Measurements from ENCODE around the gene PCCA.

Gene PCCA

GRCh38 chr13:100526318-100527000 is 437.6 kb downstream of the PCCA start:
- no peak for DNase-seq (ENCODE audit: low read depth in 2 of 2)

- DNase-seq (ENCODE audit: low read depth in 2 of 2) = no peak
Observed at GRCh38 chr13:100527644-100528043, 438.8 kb downstream of the PCCA start.

GRCh38 chr13:100528353-100528752 is 439.5 kb downstream of the PCCA start:
- DNase-seq (ENCODE audit: low read depth in 2 of 2) = no peak

GRCh38 chr13:100528820-100529219 is 439.9 kb downstream of the PCCA start:
- no peak for DNase-seq (ENCODE audit: low read depth in 2 of 2)

GRCh38 chr13:100529666-100530377 is 440.9 kb downstream of the PCCA start:
- DNase-seq (ENCODE audit: low read depth in 2 of 2) = no peak

GRCh38 chr13:100530671-100531213 is 441.8 kb downstream of the PCCA start:
- no peak for DNase-seq (ENCODE audit: low read depth in 2 of 2)

GRCh38 chr13:100532090-100532766 is 443.3 kb downstream of the PCCA start:
- no peak for DNase-seq (ENCODE audit: low read depth in 2 of 2)

- DNase-seq (ENCODE audit: low read depth in 2 of 2) = no peak
Observed at GRCh38 chr13:100532836-100533435, 444.0 kb downstream of the PCCA start.

GRCh38 chr13:100533588-100534041 is 444.7 kb downstream of the PCCA start:
- DNase-seq (ENCODE audit: low read depth in 2 of 2) = no peak

- no peak for DNase-seq (ENCODE audit: low read depth in 2 of 2)
Observed at GRCh38 chr13:100534147-100534843, 445.4 kb downstream of the PCCA start.

- DNase-seq (ENCODE audit: low read depth in 2 of 2) = no peak
Observed at GRCh38 chr13:100534911-100535310, 446.0 kb downstream of the PCCA start.

- no peak for DNase-seq (ENCODE audit: low read depth in 2 of 2)
Observed at GRCh38 chr13:100535426-100536135, 446.7 kb downstream of the PCCA start.

- DNase-seq (ENCODE audit: low read depth in 2 of 2) = no peak
Observed at GRCh38 chr13:100536643-100537180, 447.8 kb downstream of the PCCA start.

- DNase-seq (ENCODE audit: low read depth in 2 of 2) = no peak
Observed at GRCh38 chr13:100537486-100537885, 448.6 kb downstream of the PCCA start.

GRCh38 chr13:100537951-100538462 is 449.1 kb downstream of the PCCA start:
- no peak for DNase-seq (ENCODE audit: low read depth in 2 of 2)

- no peak for DNase-seq (ENCODE audit: low read depth in 2 of 2)
Observed at GRCh38 chr13:100540621-100541020, 451.7 kb downstream of the PCCA start.

GRCh38 chr13:100541897-100542825 is 453.3 kb downstream of the PCCA start:
- DNase-seq (ENCODE audit: low read depth in 2 of 2) = no peak

- DNase-seq (ENCODE audit: low read depth in 2 of 2) = no peak
Observed at GRCh38 chr13:100542826-100543156, 453.9 kb downstream of the PCCA start.

- DNase-seq (ENCODE audit: low read depth in 2 of 2) = no peak
Observed at GRCh38 chr13:100543872-100544602, 455.1 kb downstream of the PCCA start.

All from stimulated activated CD8-positive, alpha-beta memory T cell treated with anti-CD3 and anti-CD28 coated beads, Interleukin-15, amount 100 ng/mL, for 4 hours (primary cell).